HepG2 (cell line): ENCODE measurements around the gene EFNA2. TPM values are rescaled to one million over a fixed set of nuclear protein-coding genes. Genes with fewer than 3 reads are reported as not detected.

Experiments
- ATAC-seq: fragments of 200-7000 bp; cut with Tn5 transposase; 3 replicates; pipeline ENCODE4 v1.9.1; 2020; ENCODE audit warnings: mild to moderate bottlenecking, moderate library complexity
- BruUV-seq: library from RNA; stranded (reverse); fragments of 400-500 nt; replicated peaks from 2 replicates; lab custom pipeline; 2021; lab: Mats Ljungman, UMichigan
- CTCF ChIA-PET: fragments of 300-600 bp; formaldehyde crosslinking; extraction: SDS; loops from one replicate; lab custom pipeline; 2021; ENCODE audit warnings: low total read pairs, inconsistent platforms, low intra/inter-chr PET ratio; lab: Yijun Ruan, JAX
- POLR2A ChIA-PET: fragments of 350-600 bp; sonication (Branson Sonifier 250); formaldehyde crosslinking; loops from one replicate; lab custom pipeline; 2020; ENCODE audit warnings: antibody characterized with exemption, inconsistent platforms; lab: Yijun Ruan, JAX
- DNase-seq: peaks from one replicate; pipeline ENCODE4 v3.0.0-alpha.2; 2015; ENCODE audit warnings: low spot score
- FAIRE-seq: peaks from 3 replicates; lab custom pipeline; 2011; peaks lifted over from hg19 to GRCh38; lab: Jason Lieb, UNC
- H2AFZ ChIP-seq: one replicate; pipeline ENCODE4 v1.6.1; 2011; ENCODE audit warnings: low read length, inconsistent platforms
- H3K27ac ChIP-seq: fragments of 300-600 bp; 3 replicates; pipeline ENCODE4 v1.8.0; 2011; ENCODE audit warnings: mixed run types, mild to moderate bottlenecking, mixed read lengths, low read length, inconsistent platforms; ENCODE audit not compliant: insufficient read depth; ENCODE audit errors: extremely low read length
- H3K27me3 ChIP-seq, 2 experiments: fragments of 200-600 bp in 1 of 2; 2 replicates in 1 of 2; 3 replicates in 1 of 2; pipeline versions ENCODE4 v1.6.0 to v1.8.0; 2011; ENCODE audit warnings: low read length in 2 of 2, mild to moderate bottlenecking in 2 of 2, moderate library complexity in 2 of 2, inconsistent platforms in 1 of 2; ENCODE audit not compliant: insufficient read depth in 2 of 2, control insufficient read depth in 1 of 2
- H3K36me3 ChIP-seq, 2 experiments: fragments of 200-600 bp in 1 of 2; replicated peaks in 1 of 2; 2 replicates in 1 of 2; 3 replicates in 1 of 2; pipeline versions ENCODE4 v1.5.1 to v1.8.0; 2011; ENCODE audit warnings: low read length in 2 of 2, inconsistent platforms in 1 of 2; ENCODE audit not compliant: insufficient read depth in 2 of 2, control insufficient read depth in 1 of 2
- H3K4me1 ChIP-seq: 2 replicates; pipeline ENCODE4 v1.5.1; 2012; ENCODE audit warnings: low read length, inconsistent platforms; ENCODE audit not compliant: insufficient read depth
- H3K4me2 ChIP-seq: 2 replicates; pipeline ENCODE4 v1.6.0; 2011; ENCODE audit warnings: low read depth, low read length, inconsistent platforms
- H3K4me3 ChIP-seq, 3 experiments: fragments of 200-600 bp in 1 of 3; sonication (generic), shearing (Covaris generic) in 1 of 3; replicated peaks in 1 of 3; 2 replicates each; pipeline ENCODE4 v1.5.1; 2011 to 2016; ENCODE audit warnings: low read length in 3 of 3, inconsistent platforms in 2 of 3, low read depth in 2 of 3, mild to moderate bottlenecking in 2 of 3, control low read depth in 1 of 3, mixed read lengths in 1 of 3; ENCODE audit not compliant: insufficient read depth in 1 of 3
- H3K79me2 ChIP-seq: one replicate; pipeline ENCODE4 v1.6.1; 2011; ENCODE audit warnings: low read length, inconsistent platforms; ENCODE audit not compliant: insufficient read depth
- H3K9ac ChIP-seq: 2 replicates; pipeline ENCODE4 v1.6.0; 2011; ENCODE audit warnings: mild to moderate bottlenecking, low read depth, low read length, inconsistent platforms; ENCODE audit not compliant: insufficient read depth
- H3K9me3 ChIP-seq: 2 replicates; pipeline ENCODE4 v1.5.1; 2012; ENCODE audit warnings: mild to moderate bottlenecking, low read length
- H4K20me1 ChIP-seq: 2 replicates; pipeline ENCODE4 v1.6.0; 2011; ENCODE audit warnings: inconsistent platforms, mild to moderate bottlenecking, low read length, moderate library complexity; ENCODE audit not compliant: insufficient read depth
- AKNA ChIP-seq: sonication (generic); formaldehyde crosslinking; IDR thresholded peaks from 2 replicates; pipeline ENCODE4 v1.4.0; 2020; ENCODE audit warnings: missing genetic modification reagents, borderline replicate concordance
- CEBPZ ChIP-seq: IDR thresholded peaks from 2 replicates; pipeline ENCODE4 v1.6.1; 2012; ENCODE audit warnings: low read length, improper control_type of control experiment
- ELF3 ChIP-seq: IDR thresholded peaks from 2 replicates; pipeline ENCODE4 v1.6.1; 2016; ENCODE audit warnings: missing genetic modification reagents, missing compliant biosample characterization
- HDAC1 ChIP-seq: sonication (generic); formaldehyde crosslinking; IDR thresholded peaks from 2 replicates; pipeline ENCODE4 v1.5.1; 2020; ENCODE audit warnings: mild to moderate bottlenecking, missing genetic modification reagents
- KAT2B ChIP-seq: fragments of 150-350 bp; IDR thresholded peaks from 2 replicates; pipeline ENCODE4 v1.6.1; 2014; ENCODE audit warnings: low read depth, low read length, borderline replicate concordance
- KMT2A ChIP-seq: sonication (generic); formaldehyde crosslinking; IDR thresholded peaks from 2 replicates; pipeline ENCODE4 v1.4.0; 2020; ENCODE audit warnings: missing genetic modification reagents
- MTF1 ChIP-seq: sonication (generic); formaldehyde crosslinking; IDR thresholded peaks from 2 replicates; pipeline ENCODE4 v1.5.0; 2020; ENCODE audit warnings: missing genetic modification reagents
- NR3C1 ChIP-seq: sonication (generic); formaldehyde crosslinking; IDR thresholded peaks from 2 replicates; pipeline ENCODE4 v1.4.0; 2020; ENCODE audit warnings: missing genetic modification reagents
- PTBP1 ChIP-seq: fragments of 200-400 bp; formaldehyde crosslinking; IDR thresholded peaks from 2 replicates; pipeline ENCODE4 v1.6.1; 2018; ENCODE audit warnings: low read length, low read depth; ENCODE audit not compliant: poor library complexity, severe bottlenecking
- TEF ChIP-seq: sonication (generic); formaldehyde crosslinking; IDR thresholded peaks from 2 replicates; pipeline ENCODE4 v1.5.0; 2020; ENCODE audit warnings: missing genetic modification reagents
- TFE3 ChIP-seq: IDR thresholded peaks from 2 replicates; pipeline ENCODE4 v1.6.1; 2016
- ZFP1 ChIP-seq: IDR thresholded peaks from 2 replicates; pipeline ENCODE4 v1.6.1; 2016
- ZNF207 ChIP-seq: fragments of 450-650 bp; IDR thresholded peaks from 2 replicates; pipeline ENCODE4 v1.6.1; 2016; ENCODE audit warnings: antibody characterized with exemption, borderline replicate concordance
- ZNF839 ChIP-seq: sonication (generic); formaldehyde crosslinking; IDR thresholded peaks from 2 replicates; pipeline ENCODE4 v1.4.0; 2020; ENCODE audit warnings: missing genetic modification reagents, mild to moderate bottlenecking, borderline replicate concordance
- WGBS: methylation state at CpG from one replicate; pipeline ENCODE4 v1.1.6; 2017; ENCODE audit warnings: low lambda C conversion rate; 5-methylcytosine and 5-hydroxymethylcytosine counted together
- in situ Hi-C: cut with HindIII; loops from 2 replicates; pipeline ENCODE4 v1.10.0; 2017; ENCODE audit warnings: low pct_unique_long_range_greater_than_20kb; ENCODE audit not compliant: extremely low pct_ligation_motif_present
- intact Hi-C: fragments of 100-400 bp; cut with micrococcal nuclease; formaldehyde crosslinking; loops from one replicate; pipeline ENCODE4 v1.10.0; 2022; ENCODE audit not compliant: unreplicated experiment
- polyA plus RNA-seq, 8 experiments: library from polyadenylated mRNA; depleted of rRNA in 3 of 8; stranded (reverse) in 7 of 8; unstranded in 1 of 8; fragments of >200 nt; fragmentation: Illumina TruSeq in 4 of 8; extraction: Trizol in 4 of 8; gene quantifications; 2 replicates each; pipeline versions ENCODE4 v1.2.1 to v1.2.3, GENCODE V29; 2011 to 2016; ENCODE audit warnings: low read depth in 4 of 8, missing spikeins in 1 of 8, mixed read lengths in 1 of 8; ENCODE audit not compliant: insufficient read depth in 1 of 8
- total RNA-seq, 5 experiments: library from RNA; depleted of rRNA; stranded (reverse); fragments of >200 nt; fragmentation: Illumina TruSeq; extraction: Trizol; gene quantifications; 2 replicates each; pipeline ENCODE4 v1.2.3, GENCODE V29; 2016; ENCODE audit warnings: low read depth in 1 of 5

Gene EFNA2
- total and polyA plus RNA-seq, 2 of the 13 experiments (the other 11 are each of a cell fraction or from before 2014, with no cell fraction given) = 6.0 to 9.9 TPM

GRCh38 chr19:1340681-1341469 is 55.2 kb downstream of the EFNA2 start:
- Histone ChIP-seq H3K9me3 (no peaks in the 10 kb centered on the region), H4K20me1 (no peaks in the 10 kb centered on the region), H3K36me3 (no peaks in the 10 kb centered on the region), H3K4me3 (no peak overlapping the region), H3K27ac (no peak overlapping the region), H3K4me2 (no peak overlapping the region), H3K4me1 (no peaks in the 10 kb centered on the region), H3K9ac (no peak overlapping the region), H3K27me3 (peaks cover 3 to 4% of the 10 kb centered on the region in 2 experiments; a peak in 2 of 5 replicates), H2AFZ (no peak overlapping the region), H3K79me2 (no peaks in the 10 kb centered on the region)
- in situ Hi-C loops = no loop called here
- FAIRE-seq = no peak
- no peak for DNase-seq
- ChIA-PET CTCF (no interaction called here), POLR2A (no interaction called here)
- BruUV-seq = no TSS peak
- WGBS = 57% methylated on average over 16 of the region's 28 CpGs
- intact Hi-C loops = no loop called here
- peak; percentile 34 for ATAC-seq
- TF ChIP-seq ZFP1 (no peak), AKNA (CRISPR knock-in tag) (no peak), CEBPZ (no peak), ZNF207 (no peak), PTBP1 (no peak), HDAC1 (no peak), ELF3 (CRISPR knock-in tag) (no peak), KMT2A (CRISPR knock-in tag) (no peak), TEF (CRISPR knock-in tag) (no peak), KAT2B (no peak), ZNF839 (CRISPR knock-in tag) (no peak), NR3C1 (CRISPR knock-in tag) (no peak), TFE3 (no peak), MTF1 (CRISPR knock-in tag) (no peak)
